ENCODE measurements around the gene GAS2.

- TF ChIP-seq CTCF (IDR thresholded peaks at IDR 0.05) (no peak), POLR2A (IDR thresholded peaks at IDR 0.05) (no peak)
Measured at GRCh38 chr11:22851477-22851876, 185.1 kb downstream of the GAS2 start.
